Measurements from ENCODE around the gene JPH3.
"Not testable (repeated sequence)": the region's sequence is repeated elsewhere in the genome, so short reads cannot be mapped to it uniquely, and the experiment has no call there.

JPH3 gene

DNA sequence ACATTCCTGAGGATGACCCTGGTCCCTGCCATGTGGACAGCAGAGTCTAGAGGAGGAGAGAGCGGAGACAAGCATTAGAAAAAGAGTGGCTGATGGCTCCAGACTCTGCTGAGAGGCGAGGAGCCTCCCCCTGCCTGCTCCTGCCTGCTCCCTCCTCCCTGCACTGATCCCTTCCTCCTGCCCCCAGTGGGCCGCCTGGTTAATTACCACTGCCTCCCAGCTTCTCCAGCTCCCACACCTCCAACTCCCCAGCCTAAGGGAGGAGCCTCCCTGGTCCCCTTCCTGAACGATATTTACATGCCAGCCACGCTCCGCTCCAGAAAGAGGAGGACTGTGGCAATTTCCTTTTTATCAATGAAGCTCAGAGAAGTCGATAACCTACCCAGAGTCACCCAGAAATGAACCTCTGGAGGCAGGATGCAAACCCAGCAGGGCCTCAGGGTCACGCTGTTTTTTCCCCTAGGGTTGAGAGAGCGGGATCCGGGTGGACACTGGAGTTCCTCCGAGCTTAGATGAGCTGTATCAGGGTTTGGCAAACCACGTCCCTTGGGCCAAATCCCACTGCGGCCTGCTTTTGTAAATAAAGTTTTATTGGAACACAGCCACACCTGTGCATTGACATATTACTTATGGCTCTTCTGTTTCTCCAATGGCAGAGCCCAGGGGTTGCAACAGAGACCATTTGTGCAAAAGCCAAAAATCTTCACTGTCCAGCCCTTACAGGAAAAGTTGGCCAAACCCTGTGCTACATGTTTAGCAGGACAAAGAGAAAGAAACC is 27.1 kb upstream of the JPH3 start:
- no peak for DNase-seq (ENCODE audit: low spot score)

GRCh38 chr16:87576171-87576570 is 26.1 kb upstream of the JPH3 start:
- DNase-seq (ENCODE audit: low spot score): no peak

- DNase-seq (ENCODE audit: low spot score): not testable (repeated sequence)
These were observed 24.0 kb upstream of the JPH3 start for GRCh38 chr16:87578142-87578930.

- DNase-seq (ENCODE audit: low spot score): no peak
These were observed 22.6 kb upstream of the JPH3 start for GRCh38 chr16:87579691-87580090.

DNA sequence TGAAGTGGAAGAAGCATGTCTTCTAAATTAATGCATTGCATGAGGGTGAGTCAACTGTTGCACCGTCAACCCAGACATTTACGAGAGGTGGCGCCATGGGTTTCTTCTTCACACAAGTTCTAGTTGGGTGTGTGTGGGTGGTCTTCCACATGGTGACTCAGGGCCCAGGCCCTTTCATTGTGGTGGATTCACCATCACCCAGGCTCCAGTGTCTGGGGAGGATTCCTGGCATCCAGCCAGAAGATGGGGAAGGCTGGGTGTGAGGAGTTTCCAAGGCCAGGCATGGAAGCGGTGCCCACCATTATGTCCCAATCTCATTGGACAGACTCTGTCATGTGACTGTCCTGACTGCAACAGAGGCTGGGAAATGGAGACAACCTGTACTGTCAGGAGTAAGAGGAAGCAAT is 21.4 kb upstream of the JPH3 start:
- DNase-seq (ENCODE audit: low spot score): no peak

GRCh38 chr16:87581857-87582215 is 20.5 kb upstream of the JPH3 start:
- DNase-seq (ENCODE audit: low spot score): no peak

GRCh38 chr16:87582216-87582965 is 19.9 kb upstream of the JPH3 start:
- DNase-seq (ENCODE audit: low spot score): no peak

DNA sequence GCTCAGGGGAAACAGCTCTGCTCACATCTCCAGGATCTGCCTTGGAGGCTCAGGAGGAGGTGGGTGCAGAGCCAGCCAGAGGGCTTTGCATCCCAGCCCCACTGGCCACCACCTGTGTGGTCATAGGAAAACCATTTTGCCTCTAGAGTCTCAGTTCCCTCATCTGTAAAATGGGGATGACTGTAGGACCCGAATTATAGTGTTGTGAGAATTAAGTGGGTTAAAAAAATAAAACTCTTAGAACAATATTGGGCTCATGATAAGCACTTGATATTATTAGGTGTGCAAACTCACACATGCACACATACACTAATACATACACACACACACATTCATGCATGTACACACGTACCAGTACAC is 19.4 kb upstream of the JPH3 start:
- DNase-seq (ENCODE audit: low spot score): no peak

DNA sequence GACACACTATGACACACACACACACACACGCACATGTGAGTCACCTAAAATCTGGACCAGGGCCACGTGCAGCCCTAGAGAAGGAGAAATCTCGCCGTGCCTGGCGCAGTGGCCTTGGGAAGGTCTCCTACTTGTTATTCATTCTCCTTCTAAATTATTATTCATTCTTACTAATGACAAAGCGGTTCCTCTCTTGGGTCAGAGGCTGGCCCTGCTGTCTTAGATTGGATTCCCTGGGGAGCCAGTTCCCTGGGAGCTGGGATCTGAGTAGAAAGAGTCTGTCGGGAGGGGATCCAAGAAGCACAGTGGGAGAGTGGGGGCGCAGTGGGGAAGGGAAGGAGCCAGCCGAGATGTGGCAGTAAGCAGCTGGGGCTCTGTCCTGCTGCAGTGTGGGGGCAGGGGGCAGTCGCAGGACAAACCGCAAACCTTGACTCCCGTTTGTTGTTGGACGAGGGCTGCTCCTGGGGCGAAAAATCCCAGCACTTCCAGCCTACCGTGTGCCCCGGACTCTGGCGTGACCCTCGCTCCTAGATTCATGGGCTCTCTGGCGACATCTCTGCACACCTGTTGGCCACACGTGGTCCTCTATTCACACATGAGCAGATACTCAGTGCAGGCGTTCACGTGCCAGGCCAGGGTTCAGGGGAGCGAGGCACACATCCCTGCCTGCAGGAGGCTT is 18.7 kb upstream of the JPH3 start:
- DNase-seq (ENCODE audit: low spot score): no peak

- DNase-seq (ENCODE audit: low spot score): no peak
These were observed 18.0 kb upstream of the JPH3 start for GRCh38 chr16:87584271-87584670.

DNA sequence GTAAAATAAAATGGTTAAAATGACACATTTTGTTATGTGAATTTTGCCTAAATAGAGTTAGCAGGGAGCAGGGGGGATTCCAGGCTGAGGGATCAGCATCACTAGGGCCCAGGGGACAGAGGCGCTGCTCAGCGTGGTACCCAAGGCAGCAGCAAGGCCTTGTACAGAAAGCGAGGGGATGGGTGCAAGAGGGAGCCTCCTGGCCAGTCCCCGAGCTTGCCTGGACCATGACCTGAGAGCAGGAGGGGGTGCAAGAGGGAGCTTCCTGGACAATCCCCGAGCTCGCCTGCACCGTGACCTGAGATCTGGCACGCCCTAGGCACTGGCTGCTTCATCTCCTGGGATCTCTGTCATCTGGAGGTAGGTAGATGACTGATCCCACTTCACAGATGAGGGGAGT is 17.3 kb upstream of the JPH3 start:
- no peak for DNase-seq (ENCODE audit: low spot score)

GRCh38 chr16:87585442-87586200 is 16.7 kb upstream of the JPH3 start:
- no peak for DNase-seq (ENCODE audit: low spot score)

DNA sequence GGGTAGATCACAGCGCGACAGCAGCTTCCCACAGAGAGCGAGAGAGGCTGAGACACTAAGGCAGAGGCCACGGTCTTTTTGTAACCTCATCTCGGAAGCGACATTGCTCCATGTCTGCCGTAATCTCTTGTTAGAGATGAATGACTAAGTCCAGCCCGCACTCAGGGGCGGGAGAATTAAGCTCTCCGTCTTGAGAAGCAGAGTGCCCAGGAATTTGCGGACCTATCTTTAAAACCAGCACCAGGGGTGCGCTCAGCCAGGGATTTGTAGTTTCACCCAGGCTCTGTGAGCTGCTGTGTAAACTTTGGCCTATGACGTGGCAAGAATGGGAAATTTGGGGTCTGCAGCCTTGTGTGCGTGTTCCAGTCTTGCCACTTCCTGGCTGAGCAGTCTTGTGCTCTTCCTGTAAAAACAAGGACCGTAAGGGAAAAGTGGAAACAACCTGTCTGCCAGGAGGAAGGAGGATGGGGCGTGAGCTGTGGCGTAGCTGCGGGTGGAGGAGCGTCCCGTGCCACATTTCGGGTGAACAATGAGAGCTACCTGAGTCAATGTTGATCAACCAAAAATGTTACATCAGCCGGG is 16.0 kb upstream of the JPH3 start:
- DNase-seq (ENCODE audit: low spot score): no peak

GRCh38 chr16:87587636-87588035 is 14.7 kb upstream of the JPH3 start:
- no peak for DNase-seq (ENCODE audit: low spot score)

DNA sequence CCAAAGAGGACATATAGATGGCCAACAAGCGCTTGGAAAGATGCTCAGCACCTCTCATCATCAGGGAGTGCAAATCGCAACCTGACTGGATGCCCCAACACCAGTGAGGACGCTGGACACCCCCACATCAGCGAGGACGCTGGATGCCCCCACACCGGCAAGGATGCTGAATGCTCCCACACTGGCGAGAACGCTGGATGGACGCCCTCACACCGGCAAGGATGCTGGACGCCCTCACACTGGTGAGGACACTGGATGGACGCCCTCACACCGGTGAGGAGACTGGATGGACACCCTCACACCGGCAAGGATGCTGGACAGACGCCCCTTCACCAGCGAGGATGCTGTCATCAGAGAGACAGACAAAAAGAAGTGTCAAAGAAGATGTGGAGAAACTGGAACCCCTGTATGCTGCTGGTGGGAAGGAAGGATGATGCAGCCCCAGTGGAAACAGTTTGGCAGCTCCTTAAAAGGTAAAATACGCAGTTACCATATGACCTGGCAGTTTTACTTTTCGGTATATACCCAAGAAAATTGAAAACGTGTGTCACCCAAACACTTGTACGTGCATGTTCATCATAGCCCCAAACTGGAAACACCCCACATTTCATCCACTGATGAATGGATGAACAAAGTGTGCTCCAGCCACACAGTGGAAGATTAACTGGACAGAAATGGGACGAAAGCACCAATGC is 10.1 kb upstream of the JPH3 start:
- DNase-seq (ENCODE audit: low spot score): no peak

DNA sequence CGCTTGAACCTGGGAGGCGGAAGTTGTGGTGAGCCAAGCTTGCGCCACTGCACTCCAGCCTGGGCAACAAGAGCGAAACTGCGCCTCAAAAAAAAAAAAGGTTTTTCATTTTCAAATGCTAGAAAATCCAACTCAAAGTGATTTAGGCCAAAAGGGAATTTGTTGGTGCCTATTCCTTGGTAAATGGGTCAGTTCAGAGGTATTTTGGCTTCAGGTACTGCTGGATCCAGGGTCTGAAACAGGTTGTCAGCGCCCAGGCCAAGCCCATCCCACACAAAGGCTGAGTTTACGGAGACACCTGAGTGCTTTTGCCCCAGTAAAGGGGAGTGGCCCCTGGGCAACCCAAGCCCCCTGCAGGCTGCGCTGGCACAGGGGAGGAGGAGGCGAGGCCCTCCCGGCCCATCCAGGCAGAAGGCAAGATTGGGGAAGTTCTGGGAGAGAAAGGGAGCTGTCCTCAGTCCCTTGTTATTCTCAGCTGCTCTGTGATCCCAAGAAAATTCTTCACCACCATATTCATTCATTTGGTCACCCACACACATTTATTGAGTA is 8.5 kb upstream of the JPH3 start:
- no peak for DNase-seq (ENCODE audit: low spot score)

DNA sequence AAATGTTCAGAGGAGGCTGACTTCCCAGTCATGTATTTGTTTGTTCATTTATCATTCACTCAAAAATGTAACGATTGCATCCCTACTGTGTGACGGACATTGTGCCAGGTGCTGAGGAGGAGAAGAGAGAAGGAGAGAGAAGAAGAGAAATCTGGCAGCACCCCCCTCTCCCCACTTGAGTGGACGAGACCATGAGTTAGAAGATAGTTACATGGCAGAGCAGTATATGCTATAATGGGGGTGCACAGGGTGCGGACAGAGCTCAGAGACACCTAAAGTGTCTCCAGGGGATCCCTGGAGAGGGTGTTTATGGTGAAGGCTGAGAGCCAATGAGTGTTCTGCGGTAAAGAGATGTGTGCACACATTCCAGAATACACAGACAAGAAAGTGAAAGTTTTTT is 6.6 kb upstream of the JPH3 start:
- no peak for DNase-seq (ENCODE audit: low spot score)

GRCh38 chr16:87597324-87597830 is 4.9 kb upstream of the JPH3 start:
- no peak for DNase-seq (ENCODE audit: low spot score)

GRCh38 chr16:87598431-87598830 is 3.9 kb upstream of the JPH3 start:
- no peak for DNase-seq (ENCODE audit: low spot score)

- DNase-seq (ENCODE audit: low spot score): no peak
These were observed 2.1 kb upstream of the JPH3 start for GRCh38 chr16:87600246-87600645.

Measured in pons (tissue), 1 donor.